Thoracic aorta (tissue), 2 donors: ENCODE data around the gene FSTL4. TPM values are rescaled to one million over a fixed set of nuclear protein-coding genes. Genes with fewer than 3 reads are reported as not detected.

ENCODE experiments used
- ATAC-seq: fragments of 150-250 bp; one replicate; pipeline ENCODE4 v1.8.0; 2017; ENCODE audit warnings: low read depth; ENCODE audit not compliant: insufficient number of reproducible peaks, low FRiP score
- DNase-seq: peaks from one replicate; pipeline ENCODE4 v3.0.0-alpha.2; 2020; ENCODE audit warnings: low spot score
- H3K27ac ChIP-seq, 2 donors: fragments of 200-600 bp; sonication (generic); 1 replicate in 1 of 2; 2 replicates in 1 of 2; pipeline ENCODE4 v1.5.1; 2016; ENCODE audit warnings: mild to moderate bottlenecking in 2 of 2, moderate library complexity in 2 of 2
- H3K27me3 ChIP-seq: fragments of 200-600 bp; sonication (generic); replicated peaks from 2 replicates; pipeline ENCODE4 v1.6.0; 2016; ENCODE audit warnings: mild to moderate bottlenecking; ENCODE audit not compliant: insufficient read depth
- H3K36me3 ChIP-seq: fragments of 200-600 bp; sonication (generic); one replicate; pipeline ENCODE4 v1.5.1; 2016
- H3K4me1 ChIP-seq, 2 donors: fragments of 200-600 bp; sonication (generic); 1 replicate in 1 of 2; 2 replicates in 1 of 2; pipeline versions ENCODE4 v1.5.1 to v1.6.0; 2016; ENCODE audit warnings: low read depth in 2 of 2, mild to moderate bottlenecking in 1 of 2; ENCODE audit not compliant: control insufficient read depth in 1 of 2
- H3K4me3 ChIP-seq: fragments of 200-600 bp; sonication (generic); 2 replicates; pipeline ENCODE4 v1.5.1; 2016; ENCODE audit warnings: mild to moderate bottlenecking
- H3K9me3 ChIP-seq: fragments of 200-600 bp; sonication (generic); 2 replicates; pipeline ENCODE4 v1.5.1; 2016
- CTCF ChIP-seq: fragments of 200-600 bp; sonication (generic); IDR thresholded peaks from one replicate; pipeline ENCODE4 v1.5.1; 2019; ENCODE audit warnings: antibody characterized with exemption
- total RNA-seq, 2 donors: library from RNA; depleted of rRNA; stranded (reverse); fragments of >200 nt; gene quantifications; one replicate each; pipeline versions ENCODE4 v1.1.0 to v1.2.3, GENCODE V29; 2016

Gene FSTL4
- total RNA-seq, 2 donors from 2014 or later: not detected

DNA sequence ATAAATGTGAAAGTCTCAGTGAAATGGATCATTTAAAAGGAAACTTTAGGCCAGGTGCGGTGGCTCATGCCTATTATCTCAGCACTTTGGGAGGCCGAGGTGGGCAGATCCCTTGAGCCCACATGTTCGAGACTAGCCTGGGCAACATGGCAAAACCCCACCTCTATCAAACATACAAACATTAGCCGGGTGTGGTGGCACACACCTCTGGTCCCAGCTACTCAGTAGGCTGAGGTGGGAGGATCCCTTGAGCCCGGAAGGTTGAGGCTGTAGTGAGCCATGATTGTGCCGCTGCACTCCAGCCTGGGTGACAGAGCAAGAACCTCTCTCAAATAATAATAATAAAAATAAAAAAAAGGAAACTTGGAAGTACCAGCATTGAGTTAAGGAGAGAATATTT lies 384.4 kb downstream of the FSTL4 start:
- no peak overlapping the region for H3K4me3 ChIP-seq
- H3K9me3 ChIP-seq: no peaks in the 10 kb centered on the region
- no peak overlapping the region for H3K27ac ChIP-seq
- DNase-seq: no peak
- TF ChIP-seq CTCF: no peak
- no peaks in the 10 kb centered on the region for H3K27me3 ChIP-seq
- no peaks in the 10 kb centered on the region for H3K4me1 ChIP-seq
- no peaks in the 10 kb centered on the region for H3K36me3 ChIP-seq
- ATAC-seq: no peak

- TF ChIP-seq CTCF: no peak
- H3K27ac ChIP-seq: no peak overlapping the region
These were observed 385.3 kb downstream of the FSTL4 start for GRCh38 chr5:133227082-133227481.

DNA sequence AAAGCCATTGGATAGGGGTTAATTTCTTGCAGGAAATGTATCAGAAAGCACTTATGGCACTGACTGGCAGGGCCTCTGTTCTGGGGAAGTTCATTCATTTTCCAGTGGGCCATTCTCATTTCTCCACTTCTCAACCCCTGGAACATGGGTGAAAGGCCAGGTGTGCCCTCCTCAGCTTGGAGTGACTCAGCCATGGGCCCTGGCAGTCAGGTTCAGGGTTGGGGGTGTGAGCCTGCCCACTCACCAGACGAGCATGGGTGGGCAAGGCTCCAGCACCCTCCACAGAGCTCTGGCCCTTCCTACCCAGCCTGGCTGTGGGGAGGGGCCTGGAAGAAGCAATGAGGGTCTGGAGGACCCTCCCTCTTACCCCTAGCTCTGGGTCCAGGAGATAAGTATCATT lies 386.2 kb downstream of the FSTL4 start:
- TF ChIP-seq CTCF: no peak
- H3K27me3 ChIP-seq: no peaks in the 10 kb centered on the region
- no peaks in the 10 kb centered on the region for H3K36me3 ChIP-seq
- H3K4me3 ChIP-seq: no peak overlapping the region
- ATAC-seq (no peak), DNase-seq (no peak)
- H3K9me3 ChIP-seq: no peaks in the 10 kb centered on the region
- peaks cover 0 to 2% of the 10 kb centered on the region in 2 donors for H3K4me1 ChIP-seq
- H3K27ac ChIP-seq: no peak overlapping the region

More at GRCh38 chr5:133227082-133227481, 385.3 kb downstream of the FSTL4 start:
- H3K9me3 ChIP-seq: no peaks in the 10 kb centered on the region
- no peaks in the 10 kb centered on the region for H3K27me3 ChIP-seq
- H3K36me3 ChIP-seq: no peaks in the 10 kb centered on the region
- no peaks in the 10 kb centered on the region for H3K4me1 ChIP-seq
- ATAC-seq: no peak
- H3K4me3 ChIP-seq: no peak overlapping the region
- DNase-seq: no peak

- H3K27ac ChIP-seq: no peak overlapping the region
- H3K27me3 ChIP-seq: no peaks in the 10 kb centered on the region
- no peaks in the 10 kb centered on the region for H3K9me3 ChIP-seq
- TF ChIP-seq CTCF: no peak
- H3K4me1 ChIP-seq: peaks cover 0 to 5% of the 10 kb centered on the region in 2 donors
- no peak for ATAC-seq
- H3K36me3 ChIP-seq: no peaks in the 10 kb centered on the region
- no peak for DNase-seq
- no peak overlapping the region for H3K4me3 ChIP-seq
These were observed 386.6 kb downstream of the FSTL4 start for GRCh38 chr5:133225671-133226152.

DNA sequence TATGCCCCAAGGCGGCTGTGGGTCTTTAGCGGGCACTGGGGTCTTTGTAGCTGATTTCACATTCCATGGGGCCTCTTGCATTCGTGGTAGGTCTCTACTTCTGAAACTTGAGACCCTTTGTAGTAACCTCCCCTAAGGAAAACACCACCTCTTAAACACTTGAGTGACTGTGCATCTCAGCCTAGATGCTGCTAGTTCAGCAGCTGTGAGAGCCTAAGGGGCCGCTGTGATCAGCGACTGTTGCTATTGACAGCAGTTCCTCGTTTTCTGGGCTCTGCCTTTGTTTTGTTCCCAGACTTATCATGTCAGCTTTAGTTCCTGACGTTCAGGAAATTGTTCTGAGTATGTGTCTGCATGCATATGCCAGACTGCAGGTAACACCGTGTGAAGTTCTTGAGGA lies 389.4 kb downstream of the FSTL4 start:
- Histone ChIP-seq H3K9me3 (no peaks in the 10 kb centered on the region), H3K27ac (no peak overlapping the region), H3K4me3 (no peak overlapping the region), H3K27me3 (no peaks in the 10 kb centered on the region), H3K36me3 (no peaks in the 10 kb centered on the region), H3K4me1 (peaks cover 0 to 5% of the 10 kb centered on the region in 2 donors)
- DNase-seq (no peak), ATAC-seq (no peak)
- no peak for TF ChIP-seq CTCF
